HG02798 (cell line): ENCODE measurements around the gene MAU2.
"Not testable (repeated sequence)": the region's sequence is repeated elsewhere in the genome, so short reads cannot be mapped to it uniquely, and the experiment has no call there.

Experiments
- ATAC-seq: cut with Tn5 transposase; IDR thresholded peaks from one replicate; pipeline ENCODE4 v1.9.1; 2021; ENCODE audit warnings: mild to moderate bottlenecking; ENCODE audit not compliant: unreplicated experiment, poor library complexity

Gene MAU2

GRCh38 chr19:19381007-19381926, 60.6 kb downstream of the MAU2 start:
- no peak for ATAC-seq

GRCh38 chr19:19382118-19382517, 61.5 kb downstream of the MAU2 start:
- ATAC-seq = no peak

- no peak for ATAC-seq
Observed at GRCh38 chr19:19384486-19384885, 63.9 kb downstream of the MAU2 start.

GRCh38 chr19:19385131-19385895, 64.7 kb downstream of the MAU2 start:
- peak; percentile 93 for ATAC-seq

- ATAC-seq = no peak
Observed at GRCh38 chr19:19385896-19386869, 65.6 kb downstream of the MAU2 start.

- no peak for ATAC-seq
Observed at GRCh38 chr19:19387108-19387507, 66.5 kb downstream of the MAU2 start.

GRCh38 chr19:19388568-19389555, 68.2 kb downstream of the MAU2 start:
- no peak for ATAC-seq

GRCh38 chr19:19389683-19390082, 69.1 kb downstream of the MAU2 start:
- not testable (repeated sequence) for ATAC-seq

GRCh38 chr19:19394333-19394732, 73.7 kb downstream of the MAU2 start:
- ATAC-seq = not testable (repeated sequence)

GRCh38 chr19:19399733-19400433, 79.3 kb downstream of the MAU2 start:
- no peak for ATAC-seq

- ATAC-seq = no peak
Observed at GRCh38 chr19:19402656-19403372, 82.2 kb downstream of the MAU2 start.

- no peak for ATAC-seq
Observed at GRCh38 chr19:19403373-19403901, 82.8 kb downstream of the MAU2 start.

- peak; percentile 83 for ATAC-seq
Observed at GRCh38 chr19:19404879-19405860, 84.5 kb downstream of the MAU2 start, which contains the start of gene GATAD2A. Gene GATAD2A (plus strand): TSS chr19:19405675. CDS start chr19:19465346, 59,671 bp downstream.

GRCh38 chr19:19405971-19406877, 85.6 kb downstream of the MAU2 start:
- peak; percentile 32 for ATAC-seq
